CMK (cell line): ENCODE data around the gene DCDC2B.

Source experiments
- DNase-seq: peaks from one replicate; pipeline ENCODE4 v3.0.0-alpha.2; 2010; ENCODE audit warnings: low read depth

The DCDC2B gene

DNA sequence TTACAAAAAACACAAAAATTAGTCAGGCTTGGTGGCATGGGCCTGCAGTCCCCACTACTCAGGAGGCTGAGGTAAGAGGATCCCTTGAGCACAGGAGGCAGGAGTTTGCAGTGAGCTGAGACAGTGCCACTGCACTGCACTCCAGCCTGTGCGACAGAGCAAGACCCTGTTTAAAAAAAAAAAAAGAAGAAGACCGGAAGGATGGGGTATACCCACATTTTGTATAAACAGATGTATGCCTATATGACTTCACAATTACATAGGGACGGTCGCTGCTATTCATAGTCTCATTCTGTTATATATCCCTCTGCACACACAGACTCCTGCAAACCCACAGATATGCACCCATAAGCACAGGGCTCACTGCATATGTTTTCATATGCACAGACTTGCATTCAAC lies 54.9 kb downstream of the DCDC2B start:
- DNase-seq, result no peak
